ENCODE results near the gene SLC7A10. TPM values are rescaled to one million over a fixed set of nuclear protein-coding genes. Genes with fewer than 3 reads are reported as not detected.

Gene SLC7A10
- total RNA-seq, 2 experiments from 2014 or later: not detected

DNA sequence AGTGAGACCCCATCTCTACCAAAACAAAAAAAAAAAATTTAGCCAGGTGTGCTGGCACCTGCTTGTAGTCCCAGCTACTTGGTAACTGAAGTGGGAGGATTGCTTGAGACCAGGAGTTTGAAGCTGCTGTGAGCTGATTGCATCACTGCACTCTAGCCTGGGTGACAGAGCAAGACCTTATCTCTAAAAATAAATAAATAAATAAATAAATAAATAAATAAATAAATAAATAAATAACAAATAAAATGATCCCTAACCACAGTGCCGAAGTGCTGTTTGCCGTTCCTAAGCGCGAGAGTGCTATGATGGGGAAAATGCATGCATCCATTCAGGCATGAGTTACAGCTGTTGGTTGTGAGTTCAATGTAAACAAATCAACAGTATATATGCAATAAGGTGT lies 66.5 kb downstream of the SLC7A10 start:
- ATAC-seq (ENCODE audit: poor library complexity) (no peak), DNase-seq (no peak)
- H3K27me3 ChIP-seq (ENCODE audit: control insufficient read depth in 1 of 2, insufficient read depth in 2 of 2, low read length in 2 of 2): no peaks in the 10 kb centered on the region
- Mint-ChIP-seq H3K27me3 (no peaks in the 10 kb centered on the region), H3K4me1 (ENCODE audit: low read depth) (peaks cover 41% of the 10 kb centered on the region), H3K9me3 (no peaks in the 10 kb centered on the region), H3K27ac (no peak overlapping the region), H3K4me3 (no peak overlapping the region), H3K36me3 (ENCODE audit: low read depth) (no peaks in the 10 kb centered on the region)
- H3K36me3 ChIP-seq (ENCODE audit: insufficient read depth, low read length): no peaks in the 10 kb centered on the region
- ChIA-PET POLR2A (interaction anchor here (6.2 kb wide), 1 partner anchor 18 kb away, joined by 116 read pairs; no protein-coding TSS in a partner anchor), CTCF (interaction anchor here (1.4 to 3.2 kb wide), 2 partner anchors 18 to 24 kb away, joined by 6 to 21 read pairs; no protein-coding TSS in a partner anchor)
- H3K9me3 ChIP-seq (ENCODE audit: control insufficient read depth in 1 of 2, insufficient read depth in 1 of 2, low read length in 2 of 2): no peaks in the 10 kb centered on the region
- TF ChIP-seq CTCF (IDR thresholded peaks at IDR 0.05): no peak
- peaks cover 43% of the 10 kb centered on the region for H3K4me1 ChIP-seq (ENCODE audit: insufficient read depth, low read length)
- no peak overlapping the region for H3K4me3 ChIP-seq (ENCODE audit: low read length)
- H3K27ac ChIP-seq (ENCODE audit: low read depth in 1 of 2, low read length in 2 of 2): no peak overlapping the region
- intact Hi-C loops (cut with DNase I, micrococcal nuclease): no loop called here

Other genes starting within 250 kb of the SLC7A10 start
- gene RHPN2, start 161.0 kb downstream of the SLC7A10 start, total RNA-seq: under 1 TPM in 1 of 2 experiments, not detected in 1; 0.08 TPM
- gene GPATCH1, start 144.7 kb downstream of the SLC7A10 start, total RNA-seq: 1 to 10 TPM; 4.6 to 5.5 TPM
- not detected for gene WDR88, start 93.7 kb downstream of the SLC7A10 start, total RNA-seq
- under 1 TPM in 1 of 2 experiments, not detected in 1; 0.11 TPM for gene LRP3, start 31.5 kb downstream of the SLC7A10 start, total RNA-seq
- gene CEBPA, start 76.7 kb upstream of the SLC7A10 start, total RNA-seq: 1 to 10 TPM in 1 of 2 experiments, under 1 TPM in 1; 0.84 to 1.4 TPM
- gene CEBPG, start 147.9 kb upstream of the SLC7A10 start, total RNA-seq: 10 to 100 TPM; 15.5 TPM

All from CD4-positive, alpha-beta T cell (primary cell).